Endothelial cell of umbilical vein (primary cell): ENCODE results near the gene MS4A10.
A peak's percentile ranks its signal among the peaks of the same experiment; 100 is the strongest.

Experiments used
- MAX ChIP-seq: IDR thresholded peaks from 2 replicates; pipeline ENCODE4 v1.6.1; 2011; ENCODE audit not compliant: insufficient read depth, insufficient read length
- POLR2AphosphoS5 ChIP-seq: IDR thresholded peaks from 2 replicates; pipeline ENCODE4 v1.6.1; 2012; ENCODE audit warnings: low read depth, mild to moderate bottlenecking, control low read depth, low read length, moderate library complexity; ENCODE audit not compliant: insufficient read depth
- TF ChIP-seq, protein P1 (sequence below), 2 donors: IDR thresholded peaks; 1 replicate in 1 of 2; 2 replicates in 1 of 2; pipeline ENCODE4 v1.5.1; 2011; ENCODE audit warnings: low read length in 2 of 2, mild to moderate bottlenecking in 2 of 2, moderate library complexity in 2 of 2, control low read depth in 1 of 2, inconsistent platforms in 1 of 2, low read depth in 1 of 2; ENCODE audit not compliant: insufficient read depth in 1 of 2; ENCODE audit errors: extremely low read depth in 1 of 2

DNA sequence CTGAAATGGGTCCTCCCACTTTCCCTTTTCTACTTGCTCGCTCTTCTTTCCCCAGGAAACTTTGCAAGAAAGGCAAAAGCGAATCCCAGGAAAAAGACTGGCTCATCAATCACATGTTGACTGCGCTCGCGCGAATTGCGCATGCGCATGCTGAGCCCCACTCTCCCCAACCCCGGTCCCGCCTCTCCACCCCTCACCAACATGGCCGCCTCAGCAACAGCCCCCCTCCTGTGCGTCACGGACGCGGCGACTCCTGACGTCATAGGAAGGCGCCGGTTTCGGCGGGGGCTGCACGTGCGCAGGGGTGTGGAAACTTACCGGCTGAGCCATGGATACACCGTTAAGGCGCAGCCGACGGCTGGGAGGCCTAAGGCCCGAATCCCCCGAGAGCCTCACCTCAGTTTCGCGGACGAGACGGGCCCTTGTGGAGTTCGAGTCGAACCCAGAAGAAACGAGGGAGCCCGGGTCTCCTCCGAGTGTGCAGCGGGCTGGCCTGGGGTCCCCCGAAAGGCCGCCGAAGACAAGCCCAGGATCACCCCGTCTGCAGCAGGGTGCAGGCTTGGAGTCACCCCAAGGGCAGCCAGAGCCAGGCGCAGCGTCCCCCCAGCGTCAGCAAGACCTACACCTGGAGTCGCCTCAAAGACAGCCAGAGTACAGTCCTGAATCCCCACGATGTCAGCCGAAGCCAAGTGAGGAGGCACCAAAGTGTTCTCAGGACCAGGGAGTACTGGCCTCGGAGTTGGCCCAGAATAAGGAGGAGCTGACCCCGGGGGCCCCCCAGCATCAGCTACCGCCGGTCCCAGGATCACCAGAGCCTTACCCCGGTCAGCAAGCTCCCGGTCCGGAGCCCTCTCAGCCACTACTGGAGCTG is 56.9 kb downstream of the MS4A10 start, which contains the start of gene CCDC86:
- TF ChIP-seq MAX (peak; percentile 98), POLR2AphosphoS5 (peak; percentile 87)
- TF ChIP-seq, protein P1, sequence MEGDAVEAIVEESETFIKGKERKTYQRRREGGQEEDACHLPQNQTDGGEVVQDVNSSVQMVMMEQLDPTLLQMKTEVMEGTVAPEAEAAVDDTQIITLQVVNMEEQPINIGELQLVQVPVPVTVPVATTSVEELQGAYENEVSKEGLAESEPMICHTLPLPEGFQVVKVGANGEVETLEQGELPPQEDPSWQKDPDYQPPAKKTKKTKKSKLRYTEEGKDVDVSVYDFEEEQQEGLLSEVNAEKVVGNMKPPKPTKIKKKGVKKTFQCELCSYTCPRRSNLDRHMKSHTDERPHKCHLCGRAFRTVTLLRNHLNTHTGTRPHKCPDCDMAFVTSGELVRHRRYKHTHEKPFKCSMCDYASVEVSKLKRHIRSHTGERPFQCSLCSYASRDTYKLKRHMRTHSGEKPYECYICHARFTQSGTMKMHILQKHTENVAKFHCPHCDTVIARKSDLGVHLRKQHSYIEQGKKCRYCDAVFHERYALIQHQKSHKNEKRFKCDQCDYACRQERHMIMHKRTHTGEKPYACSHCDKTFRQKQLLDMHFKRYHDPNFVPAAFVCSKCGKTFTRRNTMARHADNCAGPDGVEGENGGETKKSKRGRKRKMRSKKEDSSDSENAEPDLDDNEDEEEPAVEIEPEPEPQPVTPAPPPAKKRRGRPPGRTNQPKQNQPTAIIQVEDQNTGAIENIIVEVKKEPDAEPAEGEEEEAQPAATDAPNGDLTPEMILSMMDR (IDR thresholded peaks at IDR 0.05; ENCODE audit: extremely low read depth in 1 of 2, insufficient read depth in 1 of 2, low read depth in 1 of 2, low read length in 2 of 2), result no peak
